Measurements from ENCODE around the gene LUZP2. TPM values are rescaled to one million over a fixed set of nuclear protein-coding genes. Genes with fewer than 3 reads are reported as not detected.

Gene LUZP2
- polyA plus RNA-seq, 1 experiment = 1.6 TPM

- H3K9me3 ChIP-seq (ENCODE audit: control insufficient read depth, insufficient read depth, low read length) = no peaks in the 10 kb centered on the region
- no peak overlapping the region for H3K27ac ChIP-seq (ENCODE audit: low read depth, low read length)
- TF ChIP-seq CTCF (IDR thresholded peaks at IDR 0.05; ENCODE audit: low read depth, low read length) = no peak
- no peaks in the 10 kb centered on the region for H3K27me3 ChIP-seq (ENCODE audit: control insufficient read depth, insufficient read depth, low read length)
- ChIA-PET CTCF (no interaction called here), POLR2A (no interaction called here)
- H3K4me3 ChIP-seq (ENCODE audit: low read depth, low read length) = no peak overlapping the region
- DNase-seq (ENCODE audit: low read depth, low spot score) = no peak
Observed at GRCh38 chr11:24667353-24667968, 170.6 kb downstream of the LUZP2 start.

GRCh38 chr11:24678703-24679348 is 182.0 kb downstream of the LUZP2 start:
- Histone ChIP-seq H3K4me3 (ENCODE audit: low read depth, low read length) (no peak overlapping the region), H3K27ac (ENCODE audit: low read depth, low read length) (no peak overlapping the region), H3K9me3 (ENCODE audit: control insufficient read depth, insufficient read depth, low read length) (no peaks in the 10 kb centered on the region), H3K27me3 (ENCODE audit: control insufficient read depth, insufficient read depth, low read length) (no peaks in the 10 kb centered on the region)
- CTCF ChIA-PET = no interaction called here
- POLR2A ChIA-PET = no interaction called here
- TF ChIP-seq CTCF (IDR thresholded peaks at IDR 0.05; ENCODE audit: low read depth, low read length) = no peak
- DNase-seq (ENCODE audit: low read depth, low spot score) = no peak

- no peak for DNase-seq (ENCODE audit: low read depth, low spot score)
- Histone ChIP-seq H3K27me3 (ENCODE audit: control insufficient read depth, insufficient read depth, low read length) (no peaks in the 10 kb centered on the region), H3K9me3 (ENCODE audit: control insufficient read depth, insufficient read depth, low read length) (no peaks in the 10 kb centered on the region), H3K4me3 (ENCODE audit: low read depth, low read length) (no peak overlapping the region), H3K27ac (ENCODE audit: low read depth, low read length) (no peak overlapping the region)
- ChIA-PET CTCF (no interaction called here), POLR2A (no interaction called here)
- TF ChIP-seq CTCF (IDR thresholded peaks at IDR 0.05; ENCODE audit: low read depth, low read length) = no peak
Observed at GRCh38 chr11:24679821-24680351, 183.0 kb downstream of the LUZP2 start.

GRCh38 chr11:24683583-24683982 is 186.7 kb downstream of the LUZP2 start:
- TF ChIP-seq CTCF (IDR thresholded peaks at IDR 0.05; ENCODE audit: low read depth, low read length) = no peak
- H3K4me3 ChIP-seq (ENCODE audit: low read depth, low read length) = no peak overlapping the region
- DNase-seq (ENCODE audit: low read depth, low spot score) = no peak
- POLR2A ChIA-PET = no interaction called here
- H3K27me3 ChIP-seq (ENCODE audit: control insufficient read depth, insufficient read depth, low read length) = no peaks in the 10 kb centered on the region
- H3K27ac ChIP-seq (ENCODE audit: low read depth, low read length) = no peak overlapping the region
- H3K9me3 ChIP-seq (ENCODE audit: control insufficient read depth, insufficient read depth, low read length) = no peaks in the 10 kb centered on the region
- CTCF ChIA-PET = no interaction called here

GRCh38 chr11:24685821-24686220 is 189.0 kb downstream of the LUZP2 start:
- CTCF ChIA-PET = no interaction called here
- no peaks in the 10 kb centered on the region for H3K27me3 ChIP-seq (ENCODE audit: control insufficient read depth, insufficient read depth, low read length)
- no peak overlapping the region for H3K4me3 ChIP-seq (ENCODE audit: low read depth, low read length)
- POLR2A ChIA-PET = no interaction called here
- TF ChIP-seq CTCF (IDR thresholded peaks at IDR 0.05; ENCODE audit: low read depth, low read length) = no peak
- DNase-seq (ENCODE audit: low read depth, low spot score) = no peak
- H3K27ac ChIP-seq (ENCODE audit: low read depth, low read length) = no peak overlapping the region
- H3K9me3 ChIP-seq (ENCODE audit: control insufficient read depth, insufficient read depth, low read length) = no peaks in the 10 kb centered on the region

Measured in AG04450 (cell line).